HepG2 (cell line): ENCODE measurements around the gene PRRG3. TPM values are rescaled to one million over a fixed set of nuclear protein-coding genes. Genes with fewer than 3 reads are reported as not detected.

Source experiments
- ATAC-seq: fragments of 200-7000 bp; cut with Tn5 transposase; 3 replicates; pipeline ENCODE4 v1.9.1; 2020; ENCODE audit warnings: mild to moderate bottlenecking, moderate library complexity
- BruUV-seq: library from RNA; stranded (reverse); fragments of 400-500 nt; replicated peaks from 2 replicates; lab custom pipeline; 2021; lab: Mats Ljungman, UMichigan
- CTCF ChIA-PET: fragments of 300-600 bp; formaldehyde crosslinking; extraction: SDS; loops from one replicate; lab custom pipeline; 2021; ENCODE audit warnings: low total read pairs, inconsistent platforms, low intra/inter-chr PET ratio; lab: Yijun Ruan, JAX
- POLR2A ChIA-PET: fragments of 350-600 bp; sonication (Branson Sonifier 250); formaldehyde crosslinking; loops from one replicate; lab custom pipeline; 2020; ENCODE audit warnings: antibody characterized with exemption, inconsistent platforms; lab: Yijun Ruan, JAX
- DNase-seq: peaks from one replicate; pipeline ENCODE4 v3.0.0-alpha.2; 2015; ENCODE audit warnings: low spot score
- FAIRE-seq: peaks from 3 replicates; lab custom pipeline; 2011; peaks lifted over from hg19 to GRCh38; lab: Jason Lieb, UNC
- H2AFZ ChIP-seq: one replicate; pipeline ENCODE4 v1.6.1; 2011; ENCODE audit warnings: low read length, inconsistent platforms
- H3K27ac ChIP-seq: fragments of 300-600 bp; 3 replicates; pipeline ENCODE4 v1.8.0; 2011; ENCODE audit warnings: mixed run types, mild to moderate bottlenecking, mixed read lengths, low read length, inconsistent platforms; ENCODE audit not compliant: insufficient read depth; ENCODE audit errors: extremely low read length
- H3K27me3 ChIP-seq, 2 experiments: fragments of 200-600 bp in 1 of 2; 2 replicates in 1 of 2; 3 replicates in 1 of 2; pipeline versions ENCODE4 v1.6.0 to v1.8.0; 2011; ENCODE audit warnings: low read length in 2 of 2, mild to moderate bottlenecking in 2 of 2, moderate library complexity in 2 of 2, inconsistent platforms in 1 of 2; ENCODE audit not compliant: insufficient read depth in 2 of 2, control insufficient read depth in 1 of 2
- H3K36me3 ChIP-seq, 2 experiments: fragments of 200-600 bp in 1 of 2; replicated peaks in 1 of 2; 2 replicates in 1 of 2; 3 replicates in 1 of 2; pipeline versions ENCODE4 v1.5.1 to v1.8.0; 2011; ENCODE audit warnings: low read length in 2 of 2, inconsistent platforms in 1 of 2; ENCODE audit not compliant: insufficient read depth in 2 of 2, control insufficient read depth in 1 of 2
- H3K4me1 ChIP-seq: 2 replicates; pipeline ENCODE4 v1.5.1; 2012; ENCODE audit warnings: low read length, inconsistent platforms; ENCODE audit not compliant: insufficient read depth
- H3K4me2 ChIP-seq: 2 replicates; pipeline ENCODE4 v1.6.0; 2011; ENCODE audit warnings: low read depth, low read length, inconsistent platforms
- H3K4me3 ChIP-seq, 3 experiments: fragments of 200-600 bp in 1 of 3; sonication (generic), shearing (Covaris generic) in 1 of 3; replicated peaks in 1 of 3; 2 replicates each; pipeline ENCODE4 v1.5.1; 2011 to 2016; ENCODE audit warnings: low read length in 3 of 3, inconsistent platforms in 2 of 3, low read depth in 2 of 3, mild to moderate bottlenecking in 2 of 3, control low read depth in 1 of 3, mixed read lengths in 1 of 3; ENCODE audit not compliant: insufficient read depth in 1 of 3
- H3K79me2 ChIP-seq: one replicate; pipeline ENCODE4 v1.6.1; 2011; ENCODE audit warnings: low read length, inconsistent platforms; ENCODE audit not compliant: insufficient read depth
- H3K9ac ChIP-seq: 2 replicates; pipeline ENCODE4 v1.6.0; 2011; ENCODE audit warnings: mild to moderate bottlenecking, low read depth, low read length, inconsistent platforms; ENCODE audit not compliant: insufficient read depth
- H3K9me3 ChIP-seq: 2 replicates; pipeline ENCODE4 v1.5.1; 2012; ENCODE audit warnings: mild to moderate bottlenecking, low read length
- H4K20me1 ChIP-seq: 2 replicates; pipeline ENCODE4 v1.6.0; 2011; ENCODE audit warnings: inconsistent platforms, mild to moderate bottlenecking, low read length, moderate library complexity; ENCODE audit not compliant: insufficient read depth
- ATF3 ChIP-seq: sonication (generic); formaldehyde crosslinking; IDR thresholded peaks from 2 replicates; pipeline ENCODE4 v1.4.0; 2020; ENCODE audit warnings: missing genetic modification reagents
- ETV5 ChIP-seq: IDR thresholded peaks from 2 replicates; pipeline ENCODE4 v1.6.1; 2018; ENCODE audit warnings: missing biosample characterization, missing genetic modification reagents, inconsistent platforms, borderline replicate concordance
- FLYWCH1 ChIP-seq: sonication (generic); formaldehyde crosslinking; IDR thresholded peaks from 2 replicates; pipeline ENCODE4 v1.8.1; 2023; ENCODE audit warnings: mild to moderate bottlenecking, missing genetic modification reagents
- ISL2 ChIP-seq: sonication (generic); formaldehyde crosslinking; IDR thresholded peaks from 2 replicates; pipeline ENCODE4 v1.5.0; 2020; ENCODE audit warnings: missing genetic modification reagents
- KDM2A ChIP-seq: sonication (generic); formaldehyde crosslinking; IDR thresholded peaks from 2 replicates; pipeline ENCODE4 v1.4.0; 2020; ENCODE audit warnings: low read depth, missing genetic modification reagents, borderline replicate concordance
- MTERF4 ChIP-seq: sonication (generic); formaldehyde crosslinking; IDR thresholded peaks from 2 replicates; pipeline ENCODE4 v1.8.0; 2023; ENCODE audit warnings: mild to moderate bottlenecking, missing genetic modification reagents
- NPAS2 ChIP-seq: sonication (generic); formaldehyde crosslinking; IDR thresholded peaks from 2 replicates; pipeline ENCODE4 v1.8.0; 2022; ENCODE audit warnings: mild to moderate bottlenecking, missing genetic modification reagents, borderline replicate concordance
- RBFOX2 ChIP-seq: fragments of 200-400 bp; formaldehyde crosslinking; IDR thresholded peaks from 2 replicates; pipeline ENCODE4 v1.6.1; 2017; ENCODE audit warnings: low read depth, mild to moderate bottlenecking, low read length
- RORA ChIP-seq: sonication (generic); formaldehyde crosslinking; IDR thresholded peaks from 2 replicates; pipeline ENCODE4 v1.5.0; 2020; ENCODE audit warnings: mild to moderate bottlenecking, missing genetic modification reagents, moderate library complexity
- SKIL ChIP-seq: sonication (generic); formaldehyde crosslinking; IDR thresholded peaks from 2 replicates; pipeline ENCODE4 v1.8.0; 2022; ENCODE audit warnings: missing genetic modification reagents, mild to moderate bottlenecking, moderate library complexity, borderline replicate concordance
- ZGPAT ChIP-seq: IDR thresholded peaks from 2 replicates; pipeline ENCODE4 v1.6.1; 2016; ENCODE audit warnings: mild to moderate bottlenecking
- ZNF256 ChIP-seq: sonication (generic); formaldehyde crosslinking; conservative IDR thresholded peaks from 2 replicates; pipeline ENCODE4 v1.4.0; 2020; ENCODE audit warnings: missing genetic modification reagents
- ZNF275 ChIP-seq: sonication (generic); formaldehyde crosslinking; IDR thresholded peaks from 2 replicates; pipeline ENCODE4 v1.8.0; 2022; ENCODE audit warnings: missing genetic modification reagents, mild to moderate bottlenecking, inconsistent platforms, borderline replicate concordance
- ZNF468 ChIP-seq: sonication (generic); formaldehyde crosslinking; IDR thresholded peaks from 2 replicates; pipeline ENCODE4 v1.8.0; 2022; ENCODE audit warnings: mild to moderate bottlenecking, moderate library complexity, missing genetic modification reagents
- ZNF512B ChIP-seq: sonication (generic); formaldehyde crosslinking; IDR thresholded peaks from 2 replicates; pipeline ENCODE4 v1.5.1; 2020; ENCODE audit warnings: missing genetic modification reagents, mild to moderate bottlenecking, borderline replicate concordance
- WGBS: methylation state at CpG from one replicate; pipeline ENCODE4 v1.1.6; 2017; ENCODE audit warnings: low lambda C conversion rate; 5-methylcytosine and 5-hydroxymethylcytosine counted together
- in situ Hi-C: cut with HindIII; loops from 2 replicates; pipeline ENCODE4 v1.10.0; 2017; ENCODE audit warnings: low pct_unique_long_range_greater_than_20kb; ENCODE audit not compliant: extremely low pct_ligation_motif_present
- intact Hi-C: fragments of 100-400 bp; cut with micrococcal nuclease; formaldehyde crosslinking; loops from one replicate; pipeline ENCODE4 v1.10.0; 2022; ENCODE audit not compliant: unreplicated experiment
- polyA plus RNA-seq, 8 experiments: library from polyadenylated mRNA; depleted of rRNA in 3 of 8; stranded (reverse) in 7 of 8; unstranded in 1 of 8; fragments of >200 nt; fragmentation: Illumina TruSeq in 4 of 8; extraction: Trizol in 4 of 8; gene quantifications; 2 replicates each; pipeline versions ENCODE4 v1.2.1 to v1.2.3, GENCODE V29; 2011 to 2016; ENCODE audit warnings: low read depth in 4 of 8, missing spikeins in 1 of 8, mixed read lengths in 1 of 8; ENCODE audit not compliant: insufficient read depth in 1 of 8
- total RNA-seq, 5 experiments: library from RNA; depleted of rRNA; stranded (reverse); fragments of >200 nt; fragmentation: Illumina TruSeq; extraction: Trizol; gene quantifications; 2 replicates each; pipeline ENCODE4 v1.2.3, GENCODE V29; 2016; ENCODE audit warnings: low read depth in 1 of 5

PRRG3 gene
- total and polyA plus RNA-seq, 2 of the 13 experiments (the other 11 are each of a cell fraction or from before 2014, with no cell fraction given): not detected

- peak; percentile 33; the same call in 2 of the 3 replicates for ATAC-seq
- H3K27me3 ChIP-seq: no peaks in the 10 kb centered on the region
- FAIRE-seq: no peak
- no peaks in the 10 kb centered on the region for H3K4me1 ChIP-seq
- no peaks in the 10 kb centered on the region for H3K79me2 ChIP-seq
- DNase-seq: no peak
- H3K9me3 ChIP-seq: no peaks in the 10 kb centered on the region
- no peaks in the 10 kb centered on the region for H3K36me3 ChIP-seq
- 0% methylated on average over 1 of the region's 6 CpGs for whole genome bisulfite sequencing
- intact Hi-C loops: no loop called here
- H3K27ac ChIP-seq: no peak overlapping the region
- POLR2A ChIA-PET: no interaction called here
- BruUV-seq: no TSS peak
- no peak overlapping the region for H2AFZ ChIP-seq
- H4K20me1 ChIP-seq: no peaks in the 10 kb centered on the region
- TF ChIP-seq ZNF275 (CRISPR knock-in tag) (no peak), MTERF4 (no peak), RORA (no peak), ZNF512B (CRISPR knock-in tag) (no peak), ETV5 (CRISPR knock-in tag) (no peak), ATF3 (CRISPR knock-in tag) (no peak), RBFOX2 (no peak), ZGPAT (CRISPR knock-in tag) (no peak), ZNF468 (CRISPR knock-in tag) (no peak), ZNF256 (CRISPR knock-in tag) (no peak), KDM2A (CRISPR knock-in tag) (no peak), ISL2 (CRISPR knock-in tag) (no peak), NPAS2 (CRISPR knock-in tag) (no peak), FLYWCH1 (CRISPR knock-in tag) (no peak), SKIL (no peak)
- H3K4me3 ChIP-seq: no peak overlapping the region
- no peak overlapping the region for H3K4me2 ChIP-seq
- CTCF ChIA-PET: interaction anchor here (1.4 to 1.9 kb wide), 2 partner anchors 878 to 882 kb away, joined by 4 to 11 read pairs; no protein-coding TSS in a partner anchor
- in situ Hi-C loops: no loop called here
- no peak overlapping the region for H3K9ac ChIP-seq
Observed at GRCh38 chrX:151754047-151754429, 58.8 kb downstream of the PRRG3 start.
